GM19099 (cell line): Measurements from ENCODE around the gene PCSK2.

Experiments
- POLR2A ChIP-seq: IDR thresholded peaks from 3 replicates; pipeline ENCODE4 v1.6.1; 2011; ENCODE audit warnings: low read depth; ENCODE audit not compliant: insufficient read length; ENCODE audit errors: extremely low read depth

The PCSK2 gene

GRCh38 chr20:17461941-17462340 is 235.1 kb downstream of the PCSK2 start:
- TF ChIP-seq POLR2A: no peak

- no peak for TF ChIP-seq POLR2A
Measured at GRCh38 chr20:17463711-17464110, 236.9 kb downstream of the PCSK2 start.

GRCh38 chr20:17465236-17465635 is 238.4 kb downstream of the PCSK2 start:
- TF ChIP-seq POLR2A: no peak

- no peak for TF ChIP-seq POLR2A
Measured at GRCh38 chr20:17466641-17467040, 239.8 kb downstream of the PCSK2 start.

- no peak for TF ChIP-seq POLR2A
Measured at GRCh38 chr20:17467120-17467655, 240.3 kb downstream of the PCSK2 start.

GRCh38 chr20:17468073-17468840 is 241.4 kb downstream of the PCSK2 start:
- TF ChIP-seq POLR2A: no peak

GRCh38 chr20:17469246-17470030 is 242.6 kb downstream of the PCSK2 start:
- no peak for TF ChIP-seq POLR2A

- no peak for TF ChIP-seq POLR2A
Measured at GRCh38 chr20:17470521-17470920, 243.7 kb downstream of the PCSK2 start.

GRCh38 chr20:17470973-17471372 is 244.1 kb downstream of the PCSK2 start:
- TF ChIP-seq POLR2A: no peak

- TF ChIP-seq POLR2A: no peak
Measured at GRCh38 chr20:17471606-17472187, 244.9 kb downstream of the PCSK2 start.

GRCh38 chr20:17473659-17474058 is 246.8 kb downstream of the PCSK2 start:
- TF ChIP-seq POLR2A: no peak

- no peak for TF ChIP-seq POLR2A
Measured at GRCh38 chr20:17479063-17479657, 252.3 kb downstream of the PCSK2 start.

GRCh38 chr20:17480696-17481095 is 253.9 kb downstream of the PCSK2 start:
- TF ChIP-seq POLR2A: no peak

GRCh38 chr20:17481661-17482060 is 254.8 kb downstream of the PCSK2 start:
- TF ChIP-seq POLR2A: no peak

- TF ChIP-seq POLR2A: no peak
Measured at GRCh38 chr20:17482536-17482935, 255.7 kb downstream of the PCSK2 start.
